GM19238 (cell line): ENCODE data around the gene ZNF45.
"Not testable (repeated sequence)": the region's sequence is repeated elsewhere in the genome, so short reads cannot be mapped to it uniquely, and the experiment has no call there.

Source experiments
- DNase-seq: peaks from one replicate; pipeline ENCODE4 v3.0.0; 2011; ENCODE audit warnings: low spot score; ENCODE audit not compliant: insufficient read length

ZNF45 gene

GRCh38 chr19:43934985-43935708, at the start of gene ZNF45:
ZNF45 (minus strand) TSS chr19:43935282; CDS start chr19:43922185, 13,097 bp downstream.
- peak; percentile 86 for DNase-seq

- no peak for DNase-seq
These were observed 49.6 kb upstream of the ZNF45 start for GRCh38 chr19:43984687-43985000.

- DNase-seq: peak; percentile 52
These were observed 49.0 kb upstream of the ZNF45 start, which contains the start of gene ZNF155 for GRCh38 chr19:43983912-43984686. ZNF155 (plus strand) TSS chr19:43984188; CDS start chr19:43988544, 4,356 bp downstream.

- DNase-seq: no peak
These were observed 48.4 kb upstream of the ZNF45 start for GRCh38 chr19:43983544-43983911.

GRCh38 chr19:43976732-43977131, 41.6 kb upstream of the ZNF45 start:
- DNase-seq: no peak

- DNase-seq: no peak
These were observed 31.1 kb upstream of the ZNF45 start for GRCh38 chr19:43966079-43966694.

GRCh38 chr19:43960411-43960810, 25.3 kb upstream of the ZNF45 start:
- no peak for DNase-seq

GRCh38 chr19:43957891-43958290, 22.8 kb upstream of the ZNF45 start:
- no peak for DNase-seq

GRCh38 chr19:43956827-43957226, 21.7 kb upstream of the ZNF45 start:
- DNase-seq: no peak

GRCh38 chr19:43950834-43951645, 16.0 kb upstream of the ZNF45 start, which contains the start of gene ZNF221:
ZNF221 (plus strand) TSS chr19:43951228; CDS start chr19:43962727, 11,499 bp downstream.
- DNase-seq: peak; percentile 80

GRCh38 chr19:43949803-43950202, 14.7 kb upstream of the ZNF45 start:
- DNase-seq: not testable (repeated sequence)

- DNase-seq: not testable (repeated sequence)
These were observed 12.3 kb upstream of the ZNF45 start for GRCh38 chr19:43947412-43947811.

- no peak for DNase-seq
These were observed 6.1 kb upstream of the ZNF45 start for GRCh38 chr19:43941209-43941608.

GRCh38 chr19:43940719-43941118, 5.6 kb upstream of the ZNF45 start:
- DNase-seq: no peak

GRCh38 chr19:43939557-43940260, 4.6 kb upstream of the ZNF45 start:
- DNase-seq: no peak

- DNase-seq: no peak
These were observed 1.1 kb upstream of the ZNF45 start for GRCh38 chr19:43936188-43936587.

- DNase-seq: no peak
These were observed 762 bp downstream of the ZNF45 start for GRCh38 chr19:43934055-43934984.

GRCh38 chr19:43928820-43929219, 6.3 kb downstream of the ZNF45 start:
- DNase-seq: no peak

GRCh38 chr19:43923875-43924274, 11.2 kb downstream of the ZNF45 start:
- DNase-seq: no peak

- no peak for DNase-seq
These were observed 21.0 kb downstream of the ZNF45 start for GRCh38 chr19:43914051-43914450.
